ENCODE results near the gene SSTR3. TPM values are rescaled to one million over a fixed set of nuclear protein-coding genes. Genes with fewer than 3 reads are reported as not detected.

SSTR3 gene
- total and polyA plus RNA-seq, 2 of the 13 experiments (the other 11 are each of a cell fraction or from before 2014, with no cell fraction given) = 0.08 to 0.64 TPM

- TF ChIP-seq ZNF646 (CRISPR knock-in tag; IDR thresholded peaks at IDR 0.05) = no peak
- TF ChIP-seq ZNF678 (CRISPR knock-in tag; IDR thresholded peaks at IDR 0.05) = no peak
- TF ChIP-seq, protein P1, sequence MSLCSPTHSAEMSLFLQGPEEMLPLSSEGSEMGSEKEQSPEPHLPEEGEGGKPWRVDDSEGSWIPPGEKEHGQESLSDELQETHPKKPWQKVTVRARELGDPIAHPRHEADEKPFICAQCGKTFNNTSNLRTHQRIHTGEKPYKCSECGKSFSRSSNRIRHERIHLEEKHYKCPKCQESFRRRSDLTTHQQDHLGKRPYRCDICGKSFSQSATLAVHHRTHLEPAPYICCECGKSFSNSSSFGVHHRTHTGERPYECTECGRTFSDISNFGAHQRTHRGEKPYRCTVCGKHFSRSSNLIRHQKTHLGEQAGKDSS (CRISPR knock-in tag; IDR thresholded peaks at IDR 0.05; ENCODE audit: borderline replicate concordance, low read depth) = no peak
- no peak for TF ChIP-seq AKNA (CRISPR knock-in tag; IDR thresholded peaks at IDR 0.05; ENCODE audit: borderline replicate concordance)
- TF ChIP-seq ZNF350 (CRISPR knock-in tag; IDR thresholded peaks at IDR 0.05; ENCODE audit: borderline replicate concordance, low read depth) = no peak
- TF ChIP-seq FOXO1 (CRISPR knock-in tag; IDR thresholded peaks at IDR 0.05) = no peak; the same call in 1 of the 2 replicates
- no peak for TF ChIP-seq PAWR (CRISPR knock-in tag; IDR thresholded peaks at IDR 0.05; ENCODE audit: borderline replicate concordance)
- no peak for TF ChIP-seq ZNF780A (CRISPR knock-in tag; IDR thresholded peaks at IDR 0.05)
- TF ChIP-seq ISL2 (CRISPR knock-in tag; IDR thresholded peaks at IDR 0.05) = no peak
- peak; percentile 83 for TF ChIP-seq TBX2 (CRISPR knock-in tag; IDR thresholded peaks at IDR 0.05; ENCODE audit: borderline replicate concordance)
- TF ChIP-seq MED1 (CRISPR knock-in tag; IDR thresholded peaks at IDR 0.05) = peak; percentile 72
- no peak for TF ChIP-seq MTA3 (CRISPR knock-in tag; IDR thresholded peaks at IDR 0.05)
- no peak for TF ChIP-seq CENPX (CRISPR knock-in tag; IDR thresholded peaks at IDR 0.05)
These were observed 15.5 kb downstream of the SSTR3 start (continued) for GRCh38 chr22:37196539-37197450.
